Transverse colon (tissue), 4 donors: ENCODE results near the gene AUH. TPM values are rescaled to one million over a fixed set of nuclear protein-coding genes. Genes with fewer than 3 reads are reported as not detected.

Source experiments
- DNase-seq: peaks from one replicate; pipeline ENCODE4 v3.0.0-alpha.2; 2019
- H3K27ac ChIP-seq, 4 donors: fragments of 200-600 bp; sonication (generic); 2 replicates each; pipeline ENCODE4 v1.5.1; 2016 to 2018; ENCODE audit warnings: inconsistent platforms in 4 of 4
- H3K27me3 ChIP-seq: fragments of 200-600 bp; sonication (generic); 2 replicates; pipeline ENCODE4 v1.5.1; 2017; ENCODE audit warnings: inconsistent platforms
- H3K36me3 ChIP-seq, 4 donors: fragments of 200-600 bp; sonication (generic); 2 replicates each; pipeline ENCODE4 v1.5.1; 2017 to 2019; ENCODE audit warnings: inconsistent platforms in 4 of 4
- H3K4me1 ChIP-seq, 4 donors: fragments of 200-600 bp; sonication (generic); 2 replicates each; pipeline ENCODE4 v1.5.1; 2017 to 2020; ENCODE audit warnings: inconsistent platforms in 4 of 4
- H3K4me3 ChIP-seq, 4 donors: fragments of 200-600 bp; sonication (generic); 1 replicate in 1 of 4; 2 replicates in 3 of 4; pipeline versions ENCODE4 v1.5.1 to v1.6.1; 2017 to 2019; ENCODE audit warnings: inconsistent platforms in 4 of 4
- H3K9me3 ChIP-seq, 2 donors: fragments of 200-600 bp; sonication (generic); 2 replicates each; pipeline ENCODE4 v1.5.1; 2017 to 2019; ENCODE audit warnings: inconsistent platforms in 2 of 2
- EP300 ChIP-seq: sonication (generic); formaldehyde crosslinking; IDR thresholded peaks from one replicate; pipeline ENCODE4 v1.6.1; 2017; ENCODE audit warnings: antibody characterized with exemption, low read depth
- POLR2A ChIP-seq: fragments of 450-650 bp; IDR thresholded peaks from one replicate; pipeline ENCODE4 v1.6.1; 2016; ENCODE audit warnings: antibody characterized with exemption, mild to moderate bottlenecking, moderate library complexity
- POLR2AphosphoS5 ChIP-seq, 3 donors: sonication (generic); formaldehyde crosslinking; IDR thresholded peaks; one replicate each; pipeline ENCODE4 v1.6.1; 2016; ENCODE audit warnings: antibody characterized with exemption in 3 of 3
- WGBS, 2 donors: methylation state at CpG; one replicate each; pipeline ENCODE4 v1.1.5; 2018; ENCODE audit warnings: low coverage in 1 of 2; 5-methylcytosine and 5-hydroxymethylcytosine counted together
- in situ Hi-C, 4 donors: fragments of 200-750 bp; cut with MboI; loops; one replicate each; pipeline versions ENCODE4 v1.15.0 to v1.15.1; 2017; ENCODE audit warnings: low sequenced_read_pairs in 3 of 4, low pct_ligation_motif_present in 1 of 4, low pct_unique_long_range_greater_than_20kb in 1 of 4
- intact Hi-C: fragments of 100-400 bp; cut with DNase I; formaldehyde crosslinking; loops from one replicate; pipeline ENCODE4 v1.15.1; 2023; ENCODE audit warnings: low total_unique reads
- total RNA-seq, 4 donors: library from RNA; depleted of rRNA; stranded (reverse); fragments of >200 nt; gene quantifications; one replicate each; pipeline ENCODE4 v1.1.0, GENCODE V29; 2016
- TF ChIP-seq, protein P1 (sequence below), 5 experiments: fragments of 200-600 bp in 3 of 5; fragments of 450-650 bp in 2 of 5; sonication (generic) in 3 of 5; IDR thresholded peaks; 1 replicate in 2 of 5; 2 replicates in 3 of 5; pipeline ENCODE4 v1.5.1; 2016 to 2017; ENCODE audit warnings: antibody characterized with exemption in 5 of 5, inconsistent platforms in 3 of 5, mild to moderate bottlenecking in 2 of 5, moderate library complexity in 1 of 5

Gene AUH
- total RNA-seq, 4 donors from 2014 or later = 55.0 to 136 (median 83.8) TPM

DNA sequence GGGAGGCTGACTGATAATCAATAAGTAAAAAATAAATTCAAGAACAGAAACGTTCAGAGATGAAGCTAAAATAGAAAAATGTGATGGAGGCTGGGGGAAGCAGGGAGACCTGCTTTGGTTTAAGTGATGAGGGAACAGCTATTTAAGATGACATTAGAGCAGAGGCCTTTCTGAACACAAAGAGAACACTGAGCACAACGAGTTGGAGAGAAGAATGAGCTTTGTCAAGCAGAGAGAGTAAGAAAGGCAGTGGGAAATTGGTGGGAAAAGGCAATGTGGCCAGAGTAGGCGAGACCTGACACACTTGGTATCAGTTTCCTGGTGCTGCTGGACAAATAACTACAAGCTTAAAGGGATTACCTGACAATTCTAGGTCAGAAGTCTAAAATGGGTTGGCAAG lies 20.0 kb downstream of the AUH start:
- H3K36me3 ChIP-seq = peaks cover 0 to 16% (median 5%) of the 10 kb centered on the region in 4 donors
- H3K27ac ChIP-seq = no peak overlapping the region
- no peak overlapping the region for H3K4me3 ChIP-seq
- 66 to 81% methylated on average over 3 of the region's 3 CpGs for WGBS, 2 donors
- no peaks in the 10 kb centered on the region for H3K27me3 ChIP-seq
- DNase-seq = no peak
- H3K9me3 ChIP-seq = no peaks in the 10 kb centered on the region
- in situ Hi-C loops (no loop called here), intact Hi-C loops (no loop called here)
- no peak for TF ChIP-seq POLR2AphosphoS5 (IDR thresholded peaks at IDR 0.05)
- no peak for TF ChIP-seq POLR2A
- TF ChIP-seq, protein P1, sequence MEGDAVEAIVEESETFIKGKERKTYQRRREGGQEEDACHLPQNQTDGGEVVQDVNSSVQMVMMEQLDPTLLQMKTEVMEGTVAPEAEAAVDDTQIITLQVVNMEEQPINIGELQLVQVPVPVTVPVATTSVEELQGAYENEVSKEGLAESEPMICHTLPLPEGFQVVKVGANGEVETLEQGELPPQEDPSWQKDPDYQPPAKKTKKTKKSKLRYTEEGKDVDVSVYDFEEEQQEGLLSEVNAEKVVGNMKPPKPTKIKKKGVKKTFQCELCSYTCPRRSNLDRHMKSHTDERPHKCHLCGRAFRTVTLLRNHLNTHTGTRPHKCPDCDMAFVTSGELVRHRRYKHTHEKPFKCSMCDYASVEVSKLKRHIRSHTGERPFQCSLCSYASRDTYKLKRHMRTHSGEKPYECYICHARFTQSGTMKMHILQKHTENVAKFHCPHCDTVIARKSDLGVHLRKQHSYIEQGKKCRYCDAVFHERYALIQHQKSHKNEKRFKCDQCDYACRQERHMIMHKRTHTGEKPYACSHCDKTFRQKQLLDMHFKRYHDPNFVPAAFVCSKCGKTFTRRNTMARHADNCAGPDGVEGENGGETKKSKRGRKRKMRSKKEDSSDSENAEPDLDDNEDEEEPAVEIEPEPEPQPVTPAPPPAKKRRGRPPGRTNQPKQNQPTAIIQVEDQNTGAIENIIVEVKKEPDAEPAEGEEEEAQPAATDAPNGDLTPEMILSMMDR (IDR thresholded peaks at IDR 0.05) = no peak
- TF ChIP-seq EP300 = no peak
- no peaks in the 10 kb centered on the region for H3K4me1 ChIP-seq

DNA sequence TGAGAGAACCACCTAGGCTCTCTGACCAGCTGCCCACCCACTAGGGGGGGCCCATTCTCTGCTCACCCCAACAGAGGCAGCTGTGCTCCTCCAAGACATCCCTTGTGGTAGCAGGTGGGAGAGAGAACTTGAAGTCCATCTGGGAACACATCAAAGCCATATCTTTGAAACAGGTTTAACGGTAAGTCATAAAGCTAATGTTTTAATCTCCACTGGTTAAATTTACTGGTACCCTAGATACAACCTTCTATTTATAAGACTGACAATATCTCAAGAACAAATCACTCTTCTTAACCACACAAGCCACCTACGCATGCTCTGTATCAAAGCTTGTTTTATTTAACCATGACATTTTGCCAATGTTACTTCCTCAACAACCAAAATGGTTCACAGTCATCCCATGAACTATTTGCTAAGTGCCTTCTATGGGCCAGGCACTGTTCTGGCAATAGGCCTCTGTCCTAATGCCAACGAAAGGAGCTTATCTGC lies 20.4 kb downstream of the AUH start:
- peaks cover 0 to 16% (median 5%) of the 10 kb centered on the region in 4 donors for H3K36me3 ChIP-seq
- no peaks in the 10 kb centered on the region for H3K9me3 ChIP-seq
- H3K27me3 ChIP-seq = no peaks in the 10 kb centered on the region
- H3K4me1 ChIP-seq = no peaks in the 10 kb centered on the region
- no peak overlapping the region for H3K4me3 ChIP-seq
- H3K27ac ChIP-seq = no peak overlapping the region
- intact Hi-C loops (no loop called here), in situ Hi-C loops (no loop called here)
- TF ChIP-seq, protein P1 (IDR thresholded peaks at IDR 0.05) = no peak
- 73 to 76% methylated on average over 3 of the region's 3 CpGs for WGBS, 2 donors
- no peak for DNase-seq

DNA sequence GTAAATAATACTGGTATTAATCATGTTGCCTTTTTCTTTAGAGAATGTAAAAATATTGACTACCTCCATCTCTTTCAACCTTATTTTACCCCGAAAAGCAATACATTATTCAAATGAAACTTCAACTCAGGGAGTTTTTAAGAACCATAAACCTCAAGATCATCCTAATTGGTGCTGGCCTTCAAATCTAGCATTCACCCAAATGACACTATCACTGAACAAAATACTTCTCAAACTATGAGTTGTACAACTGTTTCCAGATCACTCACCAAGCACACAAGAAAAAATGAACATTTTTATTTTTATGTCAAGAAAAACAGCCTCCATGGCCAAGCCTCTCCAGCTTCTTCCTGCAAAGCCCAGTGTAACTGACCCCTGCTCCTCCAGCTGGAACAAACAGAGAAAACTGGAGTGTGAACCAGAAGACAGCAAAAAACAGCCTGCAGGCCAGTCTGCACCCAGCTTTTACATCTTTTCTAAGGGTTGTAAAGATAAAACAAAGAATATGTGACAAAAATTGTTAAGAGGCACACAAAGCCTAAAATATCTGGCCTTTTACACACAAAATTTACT lies 21.2 kb downstream of the AUH start:
- Histone ChIP-seq H3K27me3 (no peaks in the 10 kb centered on the region), H3K4me3 (no peak overlapping the region), H3K4me1 (no peaks in the 10 kb centered on the region), H3K27ac (no peak overlapping the region), H3K9me3 (no peaks in the 10 kb centered on the region), H3K36me3 (peaks cover 0 to 16% (median 5%) of the 10 kb centered on the region in 4 donors)
- TF ChIP-seq, protein P1 (IDR thresholded peaks at IDR 0.05) = no peak
- TF ChIP-seq POLR2AphosphoS5 (IDR thresholded peaks at IDR 0.05) (no peak), POLR2A (no peak), EP300 (no peak)
- intact Hi-C loops = no loop called here
- 95 to 100% methylated on average over 1 of the region's 1 CpG for WGBS, 2 donors
- in situ Hi-C loops = no loop called here
- DNase-seq = no peak

DNA sequence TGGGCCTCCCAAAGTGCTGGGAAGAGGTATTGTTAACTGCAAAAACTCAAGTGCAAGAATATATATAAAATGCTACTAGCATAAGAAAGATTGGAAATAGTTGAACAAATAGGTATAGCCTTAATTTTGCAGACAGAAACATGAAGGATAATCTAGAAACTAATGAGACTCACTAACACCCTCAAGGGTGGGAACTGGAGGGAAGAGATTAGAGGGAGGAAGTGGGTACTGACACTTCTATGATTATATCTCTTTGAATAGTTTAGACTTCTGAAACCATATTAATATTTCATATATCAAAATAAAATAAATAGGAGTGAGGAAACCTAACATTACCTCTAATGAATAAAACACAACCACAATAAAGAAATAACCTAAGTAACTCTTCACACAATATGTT lies 23.0 kb downstream of the AUH start:
- Histone ChIP-seq H3K36me3 (peaks cover 0 to 16% (median 5%) of the 10 kb centered on the region in 4 donors), H3K9me3 (no peaks in the 10 kb centered on the region), H3K27me3 (no peaks in the 10 kb centered on the region), H3K4me3 (no peak overlapping the region), H3K27ac (no peak overlapping the region), H3K4me1 (no peaks in the 10 kb centered on the region)
- intact Hi-C loops (loop anchor here (5.0 kb wide), 1 partner anchor 1096 kb away; no protein-coding TSS in a partner anchor), in situ Hi-C loops (no loop called here)
- TF ChIP-seq POLR2A (no peak), POLR2AphosphoS5 (IDR thresholded peaks at IDR 0.05) (no peak), EP300 (no peak)
- TF ChIP-seq, protein P1 (IDR thresholded peaks at IDR 0.05) = no peak
- DNase-seq = no peak
